ENCODE data around the gene SH3RF3. TPM values are rescaled to one million over a fixed set of nuclear protein-coding genes. Genes with fewer than 3 reads are reported as not detected.

Gene SH3RF3
- total and polyA plus RNA-seq, 9 of the 15 experiments (the other 6 are each of a cell fraction or from before 2014, with no cell fraction given), result 0.02 TPM; not detected in 8

GRCh38 chr2:109247812-109248211 lies 118.8 kb downstream of the SH3RF3 start:
- DNase-seq (ENCODE audit: extremely low read depth in 1 of 4, low spot score in 3 of 4) (no peak), FAIRE-seq (no peak), ATAC-seq (no peak)
- H3K27me3 ChIP-seq (ENCODE audit: control insufficient read depth in 2 of 2, insufficient read depth in 2 of 2, low read length in 2 of 2), result peaks cover 6 to 27% of the 10 kb centered on the region in 2 experiments; a peak in 3 of 5 replicates
- in situ Hi-C loops (cut with MboI) (no loop called here), intact Hi-C loops (cut with micrococcal nuclease) (no loop called here)
- ChIA-PET CTCF (ENCODE audit: low intra/inter-chr PET ratio) (no interaction called here), POLR2A (no interaction called here)
- H3K9ac ChIP-seq (ENCODE audit: insufficient read depth in 1 of 2, low read depth in 2 of 2, low read length in 2 of 2), result no peak overlapping the region
- no peak overlapping the region for H3K4me2 ChIP-seq (ENCODE audit: insufficient read depth, low read length)
- no peaks in the 10 kb centered on the region for H4K20me1 ChIP-seq (replicated peaks; ENCODE audit: control insufficient read depth, insufficient read depth, low read length)
- TF ChIP-seq SMARCA5 (IDR thresholded peaks at IDR 0.05) (no peak), TCF7 (IDR thresholded peaks at IDR 0.05; ENCODE audit: borderline replicate concordance) (no peak), ZNF830 (CRISPR knock-in tag; IDR thresholded peaks at IDR 0.05) (no peak), HDGF (IDR thresholded peaks at IDR 0.05) (no peak), GTF3C2 (IDR thresholded peaks at IDR 0.05; ENCODE audit: borderline replicate concordance, extremely low read depth, insufficient read length) (no peak), TARDBP (IDR thresholded peaks at IDR 0.05) (no peak), HES1 (IDR thresholded peaks at IDR 0.05; ENCODE audit: low read depth) (no peak), SAFB (IDR thresholded peaks at IDR 0.05; ENCODE audit: borderline replicate concordance, low read depth, low read length) (no peak), GTF2E2 (tag; IDR thresholded peaks at IDR 0.05) (no peak), MXD1 (CRISPR knock-in tag; IDR thresholded peaks at IDR 0.05; ENCODE audit: borderline replicate concordance, poor library complexity, severe bottlenecking) (no peak), NFIC (IDR thresholded peaks at IDR 0.05) (no peak), ZKSCAN3 (CRISPR knock-in tag; IDR thresholded peaks at IDR 0.05) (no peak), ZNF668 (CRISPR knock-in tag; IDR thresholded peaks at IDR 0.05) (no peak), ZNF280A (IDR thresholded peaks at IDR 0.05; ENCODE audit: low read depth, partially characterized antibody) (no peak), SMAD1 (IDR thresholded peaks at IDR 0.05; ENCODE audit: low read depth, low read length, partially characterized antibody) (no peak), RFX1 (IDR thresholded peaks at IDR 0.05) (no peak), NFATC3 (IDR thresholded peaks at IDR 0.05) (no peak), THRA (IDR thresholded peaks at IDR 0.05) (no peak)
- H3K9me3 ChIP-seq (replicated peaks; ENCODE audit: control insufficient read depth, insufficient read depth, low read depth, low read length), result no peaks in the 10 kb centered on the region
- no peaks in the 10 kb centered on the region for H3K36me3 ChIP-seq (ENCODE audit: control insufficient read depth, insufficient read depth, low read length)
- no peaks in the 10 kb centered on the region for H3K4me1 ChIP-seq (replicated peaks in 1 of 2; ENCODE audit: control insufficient read depth in 2 of 2, insufficient read depth in 2 of 2, low read length in 2 of 2)
- no peak overlapping the region for H3K4me3 ChIP-seq
- no peak overlapping the region for H3K27ac ChIP-seq (ENCODE audit: extremely low read depth, low read depth, low read length)
- BruUV-seq (replicated peaks), result no TSS peak
- WGBS (ENCODE audit: insufficient coverage, low coverage, missing lambda C conversion rate), result 0% methylated on average over 3 of the region's 3 CpGs
- no peak overlapping the region for H2AFZ ChIP-seq (ENCODE audit: low read depth, low read length)
- H3K79me2 ChIP-seq (ENCODE audit: control insufficient read depth, insufficient read depth, low read length), result no peaks in the 10 kb centered on the region
- no peaks in the 10 kb centered on the region for H3K9me1 ChIP-seq (ENCODE audit: control insufficient read depth, insufficient read depth, low read length)
